ENCODE data around the gene TENM3. TPM values are rescaled to one million over a fixed set of nuclear protein-coding genes. Genes with fewer than 3 reads are reported as not detected.

Gene TENM3
- polyA plus RNA-seq, 1 of the 3 experiments (the other 2 are of a cell fraction) = 10.4 TPM

- H3K79me2 ChIP-seq (ENCODE audit: insufficient read depth) = no peaks in the 10 kb centered on the region
- H3F3A ChIP-seq (replicated peaks; ENCODE audit: insufficient read depth) = peaks cover 4% of the 10 kb centered on the region
- H3K9me3 ChIP-seq = no peaks in the 10 kb centered on the region
- H3K27ac ChIP-seq (ENCODE audit: low read depth in 2 of 2, low read length in 1 of 2) = peak overlapping the region in 1 of 2 experiments; percentile 55; a peak in 3 of 4 replicates
- TF ChIP-seq ELF1 (IDR thresholded peaks at IDR 0.05) (no peak), FOSL2 (IDR thresholded peaks at IDR 0.05; ENCODE audit: borderline replicate concordance, low read depth) (no peak), MAX (IDR thresholded peaks at IDR 0.05; ENCODE audit: low read depth) (no peak), SIN3A (IDR thresholded peaks at IDR 0.05; ENCODE audit: borderline replicate concordance, low read depth, low read length) (no peak), EZH2phosphoT487 (IDR thresholded peaks at IDR 0.05; ENCODE audit: borderline replicate concordance, low read depth) (no peak), MXI1 (IDR thresholded peaks at IDR 0.05; ENCODE audit: low read depth, low read length) (no peak), YY1 (IDR thresholded peaks at IDR 0.05; ENCODE audit: low read depth) (no peak), CHD2 (IDR thresholded peaks at IDR 0.05; ENCODE audit: low read length, partially characterized antibody) (no peak), EP300 (IDR thresholded peaks at IDR 0.05; ENCODE audit: borderline replicate concordance in 1 of 2, low read depth in 1 of 2, low read length in 1 of 2) (no peak)
- TF ChIP-seq, protein P1, sequence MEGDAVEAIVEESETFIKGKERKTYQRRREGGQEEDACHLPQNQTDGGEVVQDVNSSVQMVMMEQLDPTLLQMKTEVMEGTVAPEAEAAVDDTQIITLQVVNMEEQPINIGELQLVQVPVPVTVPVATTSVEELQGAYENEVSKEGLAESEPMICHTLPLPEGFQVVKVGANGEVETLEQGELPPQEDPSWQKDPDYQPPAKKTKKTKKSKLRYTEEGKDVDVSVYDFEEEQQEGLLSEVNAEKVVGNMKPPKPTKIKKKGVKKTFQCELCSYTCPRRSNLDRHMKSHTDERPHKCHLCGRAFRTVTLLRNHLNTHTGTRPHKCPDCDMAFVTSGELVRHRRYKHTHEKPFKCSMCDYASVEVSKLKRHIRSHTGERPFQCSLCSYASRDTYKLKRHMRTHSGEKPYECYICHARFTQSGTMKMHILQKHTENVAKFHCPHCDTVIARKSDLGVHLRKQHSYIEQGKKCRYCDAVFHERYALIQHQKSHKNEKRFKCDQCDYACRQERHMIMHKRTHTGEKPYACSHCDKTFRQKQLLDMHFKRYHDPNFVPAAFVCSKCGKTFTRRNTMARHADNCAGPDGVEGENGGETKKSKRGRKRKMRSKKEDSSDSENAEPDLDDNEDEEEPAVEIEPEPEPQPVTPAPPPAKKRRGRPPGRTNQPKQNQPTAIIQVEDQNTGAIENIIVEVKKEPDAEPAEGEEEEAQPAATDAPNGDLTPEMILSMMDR (IDR thresholded peaks at IDR 0.05) = no peak
- TF ChIP-seq, protein P2, sequence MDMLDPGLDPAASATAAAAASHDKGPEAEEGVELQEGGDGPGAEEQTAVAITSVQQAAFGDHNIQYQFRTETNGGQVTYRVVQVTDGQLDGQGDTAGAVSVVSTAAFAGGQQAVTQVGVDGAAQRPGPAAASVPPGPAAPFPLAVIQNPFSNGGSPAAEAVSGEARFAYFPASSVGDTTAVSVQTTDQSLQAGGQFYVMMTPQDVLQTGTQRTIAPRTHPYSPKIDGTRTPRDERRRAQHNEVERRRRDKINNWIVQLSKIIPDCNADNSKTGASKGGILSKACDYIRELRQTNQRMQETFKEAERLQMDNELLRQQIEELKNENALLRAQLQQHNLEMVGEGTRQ (IDR thresholded peaks at IDR 0.05; ENCODE audit: borderline replicate concordance, low read depth, low read length) = no peak
- TF ChIP-seq, protein P3, sequence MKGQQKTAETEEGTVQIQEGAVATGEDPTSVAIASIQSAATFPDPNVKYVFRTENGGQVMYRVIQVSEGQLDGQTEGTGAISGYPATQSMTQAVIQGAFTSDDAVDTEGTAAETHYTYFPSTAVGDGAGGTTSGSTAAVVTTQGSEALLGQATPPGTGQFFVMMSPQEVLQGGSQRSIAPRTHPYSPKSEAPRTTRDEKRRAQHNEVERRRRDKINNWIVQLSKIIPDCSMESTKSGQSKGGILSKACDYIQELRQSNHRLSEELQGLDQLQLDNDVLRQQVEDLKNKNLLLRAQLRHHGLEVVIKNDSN (IDR thresholded peaks at IDR 0.05; ENCODE audit: borderline replicate concordance, low read depth) = no peak
- TF ChIP-seq, protein P4, sequence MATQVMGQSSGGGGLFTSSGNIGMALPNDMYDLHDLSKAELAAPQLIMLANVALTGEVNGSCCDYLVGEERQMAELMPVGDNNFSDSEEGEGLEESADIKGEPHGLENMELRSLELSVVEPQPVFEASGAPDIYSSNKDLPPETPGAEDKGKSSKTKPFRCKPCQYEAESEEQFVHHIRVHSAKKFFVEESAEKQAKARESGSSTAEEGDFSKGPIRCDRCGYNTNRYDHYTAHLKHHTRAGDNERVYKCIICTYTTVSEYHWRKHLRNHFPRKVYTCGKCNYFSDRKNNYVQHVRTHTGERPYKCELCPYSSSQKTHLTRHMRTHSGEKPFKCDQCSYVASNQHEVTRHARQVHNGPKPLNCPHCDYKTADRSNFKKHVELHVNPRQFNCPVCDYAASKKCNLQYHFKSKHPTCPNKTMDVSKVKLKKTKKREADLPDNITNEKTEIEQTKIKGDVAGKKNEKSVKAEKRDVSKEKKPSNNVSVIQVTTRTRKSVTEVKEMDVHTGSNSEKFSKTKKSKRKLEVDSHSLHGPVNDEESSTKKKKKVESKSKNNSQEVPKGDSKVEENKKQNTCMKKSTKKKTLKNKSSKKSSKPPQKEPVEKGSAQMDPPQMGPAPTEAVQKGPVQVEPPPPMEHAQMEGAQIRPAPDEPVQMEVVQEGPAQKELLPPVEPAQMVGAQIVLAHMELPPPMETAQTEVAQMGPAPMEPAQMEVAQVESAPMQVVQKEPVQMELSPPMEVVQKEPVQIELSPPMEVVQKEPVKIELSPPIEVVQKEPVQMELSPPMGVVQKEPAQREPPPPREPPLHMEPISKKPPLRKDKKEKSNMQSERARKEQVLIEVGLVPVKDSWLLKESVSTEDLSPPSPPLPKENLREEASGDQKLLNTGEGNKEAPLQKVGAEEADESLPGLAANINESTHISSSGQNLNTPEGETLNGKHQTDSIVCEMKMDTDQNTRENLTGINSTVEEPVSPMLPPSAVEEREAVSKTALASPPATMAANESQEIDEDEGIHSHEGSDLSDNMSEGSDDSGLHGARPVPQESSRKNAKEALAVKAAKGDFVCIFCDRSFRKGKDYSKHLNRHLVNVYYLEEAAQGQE (IDR thresholded peaks at IDR 0.05; ENCODE audit: low read depth, low read length) = no peak
- CTCF ChIA-PET = interaction anchor here (1.2 kb wide), 1 partner anchor 10 kb away, joined by 3 read pairs; no protein-coding TSS in a partner anchor
- peaks cover 0 to 4% of the 10 kb centered on the region in 2 experiments for H3K36me3 ChIP-seq (replicated peaks in 1 of 2; ENCODE audit: control insufficient read depth in 1 of 2, insufficient read depth in 2 of 2, low read length in 1 of 2)
- H4K20me1 ChIP-seq (ENCODE audit: insufficient read depth) = no peaks in the 10 kb centered on the region
- peak overlapping the region; percentile 49 for H3K4me2 ChIP-seq
- H3K4me1 ChIP-seq (ENCODE audit: control insufficient read depth in 1 of 2, insufficient read depth in 2 of 2, low read depth in 1 of 2, low read length in 1 of 2) = peaks cover 0 to 6% of the 10 kb centered on the region in 2 experiments; a peak in 2 of 4 replicates
- POLR2A ChIA-PET = no interaction called here
- H3K9me2 ChIP-seq = no peaks in the 10 kb centered on the region
- H3K4me3 ChIP-seq (ENCODE audit: low read depth in 2 of 2, low read length in 1 of 2) = no peak overlapping the region; a peak in 2 of 4 replicates
- DNase-seq = no peak
- peak overlapping the region; percentile 13; the same call in 1 of the 2 replicates for H2AFZ ChIP-seq (ENCODE audit: low read depth)
- H3K27me3 ChIP-seq (ENCODE audit: insufficient read depth) = no peaks in the 10 kb centered on the region
- no peak overlapping the region for H3K9ac ChIP-seq
These were observed 248.5 kb downstream of the TENM3 start for GRCh38 chr4:182491719-182492118.
